H1 (cell line): ENCODE data around the gene RHOT1. TPM values are rescaled to one million over a fixed set of nuclear protein-coding genes. Genes with fewer than 3 reads are reported as not detected.
"Not testable (repeated sequence)": the region's sequence is repeated elsewhere in the genome, so short reads cannot be mapped to it uniquely, and the experiment has no call there.

Source experiments
- CTCF ChIA-PET: fragments of 300-600 bp; sonication (Branson Sonifier 250); formaldehyde crosslinking; loops from one replicate; lab custom pipeline; 2021; ENCODE audit not compliant: partially characterized antibody; lab: Charles Lee
- POLR2A ChIA-PET: fragments of 300-600 bp; sonication (Branson Sonifier 250); formaldehyde crosslinking; loops from one replicate; lab custom pipeline; 2021; ENCODE audit warnings: inconsistent platforms; ENCODE audit not compliant: partially characterized antibody; lab: Charles Lee
- DNase-seq, 2 experiments: peaks; one replicate each; pipeline versions ENCODE4 v3.0.0 to v3.0.0-alpha.2; 2010 to 2022; ENCODE audit warnings: low spot score in 2 of 2, low read depth in 1 of 2, mixed read lengths in 1 of 2
- FAIRE-seq: peaks from 2 replicates; lab custom pipeline; 2011; peaks lifted over from hg19 to GRCh38; lab: Jason Lieb, UNC
- H2AFZ ChIP-seq: 2 replicates; pipeline ENCODE4 v1.8.1; 2012; ENCODE audit warnings: low read length, inconsistent platforms
- H2AK5ac ChIP-seq: 2 replicates; pipeline ENCODE4 v1.6.1; 2013; ENCODE audit warnings: low read depth, low read length
- H2BK120ac ChIP-seq: replicated peaks from 2 replicates; pipeline ENCODE3; 2013; ENCODE audit warnings: low read depth, low read length, inconsistent platforms
- H2BK12ac ChIP-seq: 2 replicates; pipeline ENCODE4 v1.6.1; 2013; ENCODE audit warnings: low read depth, low read length
- H2BK15ac ChIP-seq: 2 replicates; pipeline ENCODE4 v1.6.1; 2013; ENCODE audit warnings: low read length
- H2BK20ac ChIP-seq: 2 replicates; pipeline ENCODE4 v1.6.1; 2013; ENCODE audit warnings: low read length
- H2BK5ac ChIP-seq: 2 replicates; pipeline ENCODE4 v1.6.1; 2013; ENCODE audit warnings: low read depth, low read length
- H3K14ac ChIP-seq: 2 replicates; pipeline ENCODE4 v1.6.1; 2013; ENCODE audit warnings: inconsistent platforms; ENCODE audit not compliant: insufficient read length
- H3K18ac ChIP-seq: 2 replicates; pipeline ENCODE4 v1.6.1; 2013; ENCODE audit warnings: low read length; ENCODE audit errors: extremely low read depth
- H3K23ac ChIP-seq: 2 replicates; pipeline ENCODE4 v1.6.1; 2013; ENCODE audit warnings: inconsistent platforms; ENCODE audit not compliant: insufficient read length
- H3K23me2 ChIP-seq: 2 replicates; pipeline ENCODE4 v1.6.1; 2013; ENCODE audit warnings: low read depth, low read length
- H3K27ac ChIP-seq: 2 replicates; pipeline ENCODE4 v1.6.1; 2011; ENCODE audit warnings: low read depth, low read length, inconsistent platforms
- H3K27me3 ChIP-seq, 4 experiments: replicated peaks in 1 of 4; 1 replicate in 1 of 4; 2 replicates in 3 of 4; pipeline versions ENCODE4 v1.6.1 to v1.8.1; 2011 to 2013; ENCODE audit warnings: low read length in 3 of 4, mild to moderate bottlenecking in 3 of 4, inconsistent platforms in 2 of 4, mixed read lengths in 2 of 4, moderate library complexity in 1 of 4; ENCODE audit not compliant: control insufficient read depth in 3 of 4, insufficient read depth in 3 of 4; ENCODE audit errors: extremely low read depth in 1 of 4
- H3K36me3 ChIP-seq, 4 experiments: 2 replicates each; pipeline versions ENCODE4 v1.6.1 to v1.8.1; 2011 to 2013; ENCODE audit warnings: mild to moderate bottlenecking in 4 of 4, low read length in 3 of 4, moderate library complexity in 2 of 4, control low read depth in 1 of 4, inconsistent platforms in 1 of 4; ENCODE audit not compliant: insufficient read depth in 4 of 4, control insufficient read depth in 2 of 4
- H3K4ac ChIP-seq: replicated peaks from 2 replicates; pipeline ENCODE3; 2013; ENCODE audit warnings: low read length, low read depth, mixed read lengths, inconsistent platforms; ENCODE audit not compliant: insufficient read length
- H3K4me1 ChIP-seq, 4 experiments: replicated peaks in 1 of 4; 1 replicate in 1 of 4; 2 replicates in 3 of 4; pipeline versions ENCODE4 v1.6.1 to v1.8.1; 2011 to 2013; ENCODE audit warnings: low read length in 3 of 4, inconsistent platforms in 2 of 4, mixed read lengths in 1 of 4; ENCODE audit not compliant: insufficient read depth in 4 of 4, control insufficient read depth in 3 of 4
- H3K4me2 ChIP-seq, 2 experiments: 2 replicates each; pipeline versions ENCODE4 v1.6.1 to v1.8.1; 2011 to 2013; ENCODE audit warnings: low read depth in 2 of 2, low read length in 2 of 2, control low read depth in 1 of 2, inconsistent platforms in 1 of 2, mild to moderate bottlenecking in 1 of 2; ENCODE audit not compliant: insufficient read depth in 1 of 2
- H3K4me3 ChIP-seq, 4 experiments: fragments of 200-600, 300-600 bp in 1 of 4; sonication (generic), shearing (Covaris generic), sonication (Bioruptor Twin) in 1 of 4; 2 replicates each; pipeline versions ENCODE4 v1.5.1 to v1.8.1; 2011 to 2016; ENCODE audit warnings: low read length in 4 of 4, low read depth in 3 of 4, control low read depth in 2 of 4, inconsistent platforms in 2 of 4, mild to moderate bottlenecking in 2 of 4, mixed read lengths in 1 of 4, moderate library complexity in 1 of 4; ENCODE audit not compliant: insufficient read depth in 2 of 4; ENCODE audit errors: extremely low read depth in 1 of 4
- H3K56ac ChIP-seq: replicated peaks from 2 replicates; pipeline ENCODE3; 2013; ENCODE audit warnings: low read depth, mild to moderate bottlenecking, mixed read lengths, low read length, inconsistent platforms; ENCODE audit not compliant: insufficient read length
- H3K79me1 ChIP-seq: 2 replicates; pipeline ENCODE4 v1.6.1; 2013; ENCODE audit warnings: low read depth, low read length, control low read depth
- H3K79me2 ChIP-seq, 2 experiments: 2 replicates each; pipeline versions ENCODE4 v1.6.1 to v1.8.1; 2012 to 2013; ENCODE audit warnings: low read length in 2 of 2, mild to moderate bottlenecking in 2 of 2, inconsistent platforms in 1 of 2; ENCODE audit not compliant: insufficient read depth in 2 of 2, control insufficient read depth in 1 of 2
- H3K9ac ChIP-seq, 4 experiments: replicated peaks in 1 of 4; 1 replicate in 1 of 4; 2 replicates in 3 of 4; pipeline versions ENCODE4 v1.6.1 to v1.8.1; 2011 to 2013; ENCODE audit warnings: low read depth in 3 of 4, low read length in 3 of 4, control low read depth in 2 of 4, mild to moderate bottlenecking in 2 of 4, moderate library complexity in 2 of 4, inconsistent platforms in 1 of 4; ENCODE audit errors: extremely low read depth in 1 of 4
- H3K9me3 ChIP-seq, 2 experiments: 2 replicates each; pipeline versions ENCODE4 v1.6.1 to v1.8.1; 2012 to 2013; ENCODE audit warnings: mild to moderate bottlenecking in 2 of 2, moderate library complexity in 2 of 2, control low read depth in 1 of 2, inconsistent platforms in 1 of 2, low read depth in 1 of 2, low read length in 1 of 2, mixed read lengths in 1 of 2; ENCODE audit not compliant: insufficient read depth in 2 of 2
- H4K20me1 ChIP-seq, 2 experiments: replicated peaks in 1 of 2; 2 replicates each; pipeline versions ENCODE3 to v1.8.1; 2011 to 2013; ENCODE audit warnings: inconsistent platforms in 2 of 2, low read length in 2 of 2, mild to moderate bottlenecking in 1 of 2; ENCODE audit not compliant: insufficient read depth in 2 of 2, control insufficient read depth in 1 of 2
- H4K5ac ChIP-seq: 2 replicates; pipeline ENCODE4 v1.6.1; 2013; ENCODE audit warnings: low read length, low read depth, mixed read lengths, inconsistent platforms; ENCODE audit not compliant: insufficient read length
- H4K8ac ChIP-seq: 2 replicates; pipeline ENCODE4 v1.8.0; 2013; ENCODE audit warnings: mild to moderate bottlenecking, moderate library complexity, low read length, inconsistent platforms; ENCODE audit not compliant: insufficient read depth; ENCODE audit errors: extremely low read depth
- H4K91ac ChIP-seq: replicated peaks from 2 replicates; pipeline ENCODE3; 2013; ENCODE audit warnings: low read length, mixed read lengths, inconsistent platforms; ENCODE audit not compliant: insufficient read length
- WGBS, 2 experiments: shearing (Covaris generic) in 1 of 2; methylation state at CpG; one replicate each; pipeline versions ENCODE4 v1.1.6 to v1.1.7; 2013 to 2015; ENCODE audit warnings: low lambda C conversion rate in 2 of 2, mixed read lengths in 2 of 2, inconsistent platforms in 1 of 2, low coverage in 1 of 2, missing lambda C conversion rate in 1 of 2; ENCODE audit not compliant: insufficient replicate concordance in 2 of 2, insufficient coverage in 1 of 2, insufficient read length in 1 of 2; ENCODE audit errors: extremely low coverage in 1 of 2, missing lambda C conversion rate in 1 of 2; 5-methylcytosine and 5-hydroxymethylcytosine counted together
- polyA plus RNA-seq, 7 experiments: library from polyadenylated mRNA; depleted of rRNA in 3 of 7; stranded (reverse) in 5 of 7; unstranded in 2 of 7; fragments of >200 nt in 5 of 7; fragments of 200-250 nt in 2 of 7; gene quantifications; 1 replicate in 5 of 7; 2 replicates in 1 of 7; 4 replicates in 1 of 7; pipeline versions ENCODE4 v1.2.1 to v1.2.3, GENCODE V29; 2011 to 2013; ENCODE audit warnings: missing spikeins in 2 of 7, mixed read lengths in 2 of 7
- total RNA-seq: library from RNA; stranded (reverse); fragmentation: NEBNext Ultra II Directional; extraction: Animal tissue kit (Norgen Biotek cat#: 25700); gene quantifications from 2 replicates; pipeline ENCODE4 v1.2.1, GENCODE V29; 2021

The RHOT1 gene
- total and polyA plus RNA-seq, 2 of the 8 experiments (the other 6 are each of a cell fraction or from before 2014, with no cell fraction given), result 34.2 to 38.2 TPM

GRCh38 chr17:32106471-32106981 lies 35.8 kb upstream of the RHOT1 start:
- H3K4ac ChIP-seq, H3K56ac ChIP-seq, H3K27ac ChIP-seq, H3K18ac ChIP-seq, H3K4me3 ChIP-seq, H3K23me2 ChIP-seq, H4K5ac ChIP-seq, H3K4me2 ChIP-seq, H2AFZ ChIP-seq, H2AK5ac ChIP-seq, FAIRE-seq, H3K36me3 ChIP-seq, H2BK20ac ChIP-seq, H2BK15ac ChIP-seq, H3K14ac ChIP-seq, H3K23ac ChIP-seq, H2BK120ac ChIP-seq, POLR2A ChIA-PET, H3K27me3 ChIP-seq, H4K8ac ChIP-seq, H3K79me1 ChIP-seq, H4K91ac ChIP-seq, H2BK12ac ChIP-seq, H3K79me2 ChIP-seq, H3K9me3 ChIP-seq, CTCF ChIA-PET, H3K9ac ChIP-seq, H4K20me1 ChIP-seq, H2BK5ac ChIP-seq: not testable (repeated sequence)
- peak in 1 of 2 experiments; percentile 17 for DNase-seq
- peaks cover 0 to 12% (median 7%) of the 10 kb centered on the region in 4 experiments; a peak in 5 of 7 replicates for H3K4me1 ChIP-seq
- 91% methylated on average over 7 of the region's 7 CpGs; no CpG with 5 or more reads in 1 of the 2 experiments for WGBS, 2 experiments

DNA sequence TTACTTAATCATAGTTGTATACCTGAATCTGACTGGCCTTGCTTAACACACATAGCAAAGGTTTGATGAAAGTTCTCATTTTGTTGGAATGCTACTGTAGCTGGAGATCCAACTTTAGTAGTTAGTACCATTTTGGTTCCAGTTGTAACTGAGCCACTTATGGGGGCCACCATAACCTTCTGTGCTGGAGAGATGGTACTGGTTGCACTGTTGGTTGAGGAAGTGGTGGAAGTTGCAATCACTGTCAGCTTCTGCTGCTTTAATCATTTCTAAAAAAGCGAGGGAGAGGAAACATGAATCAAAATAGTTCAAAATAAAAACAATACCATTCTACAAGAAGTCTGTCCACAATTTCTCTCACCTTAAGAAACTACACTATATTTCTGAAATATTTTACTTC lies 35.1 kb upstream of the RHOT1 start:
- H3K4me3 ChIP-seq, DNase-seq, H2AFZ ChIP-seq, H3K4ac ChIP-seq, H2BK5ac ChIP-seq, H4K5ac ChIP-seq, H2BK15ac ChIP-seq, CTCF ChIA-PET, H3K14ac ChIP-seq, H3K18ac ChIP-seq, H3K79me2 ChIP-seq, H3K9me3 ChIP-seq, H3K23me2 ChIP-seq, H3K23ac ChIP-seq, H3K27ac ChIP-seq, POLR2A ChIA-PET, H4K8ac ChIP-seq, H2AK5ac ChIP-seq, H2BK120ac ChIP-seq, H4K91ac ChIP-seq, H3K4me2 ChIP-seq, H3K56ac ChIP-seq, H3K27me3 ChIP-seq, H2BK20ac ChIP-seq, H3K36me3 ChIP-seq, H3K79me1 ChIP-seq, H3K9ac ChIP-seq, H2BK12ac ChIP-seq, H4K20me1 ChIP-seq: not testable (repeated sequence)
- peaks cover 0 to 12% (median 7%) of the 10 kb centered on the region in 4 experiments; a peak in 5 of 7 replicates for H3K4me1 ChIP-seq
- WGBS, 2 experiments, result 86% methylated on average over 1 of the region's 1 CpG; no CpG with 5 or more reads in 1 of the 2 experiments
- FAIRE-seq, result peak; percentile 75
